GM19351 (cell line): ENCODE data around the gene GPX2.

Experiments
- ATAC-seq: cut with Tn5 transposase; IDR thresholded peaks from one replicate; pipeline ENCODE4 v1.9.1; 2021; ENCODE audit warnings: mild to moderate bottlenecking, moderate library complexity; ENCODE audit not compliant: unreplicated experiment

GPX2 gene

DNA sequence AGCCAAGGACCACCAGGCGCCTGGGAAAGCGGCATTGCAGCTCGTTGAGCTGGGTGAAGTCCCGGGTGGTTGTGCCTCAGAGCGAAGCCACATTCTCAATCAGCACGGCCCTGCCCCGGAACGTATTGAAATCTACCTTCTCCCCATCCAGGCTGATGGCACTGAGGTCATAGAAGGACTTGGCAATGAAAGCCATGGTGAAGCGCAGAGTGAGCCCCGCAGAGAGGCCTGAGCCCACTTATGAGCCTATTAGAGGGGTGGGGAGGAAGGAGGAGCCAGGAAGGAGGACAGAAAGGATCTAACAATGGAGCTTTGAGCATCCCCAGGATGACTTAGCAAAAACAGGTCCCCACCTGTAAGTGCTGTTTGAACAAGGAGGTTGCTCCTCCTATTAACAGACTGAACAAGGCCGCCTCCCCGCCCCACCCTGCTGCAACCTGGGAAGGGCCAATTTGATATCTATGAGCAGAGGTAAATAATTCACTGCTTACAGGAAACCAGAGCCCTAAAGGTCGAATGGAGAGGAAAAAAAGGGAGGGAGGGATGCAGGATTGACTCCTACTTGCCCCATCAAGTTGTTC is at the start of gene GPX2:
GPX2 (minus strand) TSS at position 215 of the 581 bp plus-strand sequence; CDS start at position 196, 19 bp downstream.
- ATAC-seq = no peak

DNA sequence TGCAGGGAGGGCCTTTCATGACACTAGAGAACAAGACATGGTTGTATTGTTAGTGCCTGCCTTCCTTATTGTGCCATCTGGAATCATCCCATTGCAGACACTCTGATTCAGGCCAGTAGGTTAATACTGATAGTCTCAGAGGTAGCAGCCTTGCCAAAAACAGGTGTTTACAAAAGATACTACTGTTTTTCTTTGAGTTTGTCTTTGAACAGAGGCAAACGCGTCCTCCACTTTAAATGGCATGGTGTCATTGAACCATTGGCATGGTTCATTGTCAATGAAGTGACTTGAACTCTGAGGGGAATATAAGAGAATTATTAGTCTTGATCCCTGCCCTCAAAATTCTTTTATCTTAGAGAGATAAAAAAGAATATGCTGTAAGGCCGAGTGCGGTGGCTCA is 48.4 kb upstream of the GPX2 start:
- ATAC-seq = no peak

- ATAC-seq = no peak
Measured at GRCh38 chr14:64990296-64990695, 47.8 kb upstream of the GPX2 start.

DNA sequence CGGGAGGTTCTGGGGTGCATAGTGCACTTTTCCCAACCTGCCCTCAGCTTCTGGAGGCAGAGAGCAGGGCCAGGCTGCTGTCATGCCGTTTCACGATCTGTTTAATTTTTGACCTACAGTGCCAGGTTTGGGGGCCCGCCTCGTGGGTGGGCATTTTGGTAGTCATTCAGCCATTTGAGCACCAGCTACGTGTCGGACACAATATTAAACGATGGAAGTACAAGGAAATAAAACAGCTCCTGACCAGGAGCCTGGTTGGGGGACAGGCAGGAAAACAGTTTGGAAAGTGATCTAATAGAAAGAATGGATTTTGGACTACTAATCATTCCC is 44.9 kb upstream of the GPX2 start:
- ATAC-seq = no peak

DNA sequence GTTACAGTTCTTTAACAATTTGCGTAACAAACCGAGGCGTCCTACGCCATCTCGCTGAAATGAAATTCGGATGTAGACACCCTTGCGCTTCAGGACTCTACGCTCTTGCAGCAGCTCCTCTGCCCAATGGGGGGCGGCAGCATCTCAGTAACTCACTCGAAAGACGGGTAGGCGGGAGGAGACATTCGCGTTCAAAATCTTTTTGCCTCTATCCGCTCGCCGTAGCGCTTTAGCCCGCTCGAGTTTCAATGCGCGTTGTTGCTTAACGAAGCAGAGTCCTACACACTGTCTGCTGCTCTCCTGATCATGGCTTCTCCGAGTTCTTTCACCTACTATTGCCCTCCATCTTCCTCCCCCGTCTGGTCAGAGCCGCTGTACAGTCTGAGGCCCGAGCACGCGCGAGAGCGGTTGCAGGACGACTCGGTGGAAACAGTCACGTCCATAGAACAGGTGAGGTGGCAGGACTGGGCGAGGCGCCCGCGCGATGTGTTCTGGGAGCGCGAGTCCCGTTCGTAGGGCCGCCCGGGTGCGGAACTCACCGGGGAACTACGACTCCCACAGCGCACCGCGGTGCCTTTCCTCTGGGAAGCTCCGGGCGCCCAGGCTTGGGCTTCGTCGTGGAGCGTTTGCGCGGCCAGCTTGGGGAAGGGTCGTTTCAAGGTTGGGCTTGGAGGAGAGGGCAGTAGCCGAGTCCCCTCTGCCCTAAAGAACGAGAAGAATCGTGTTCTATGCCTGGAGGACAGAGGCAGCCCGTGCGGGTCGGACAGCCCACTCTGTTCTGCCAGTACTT is 44.3 kb upstream of the GPX2 start, which contains the start of gene FNTB:
FNTB (plus strand) TSS at position 248 of the 790 bp plus-strand sequence; CDS start at position 307, 59 bp downstream.
- ATAC-seq = peak; percentile 91

- no peak for ATAC-seq
Measured at GRCh38 chr14:64983439-64984310, 41.1 kb upstream of the GPX2 start.

GRCh38 chr14:64979336-64980074 is 37.0 kb upstream of the GPX2 start:
- no peak for ATAC-seq

DNA sequence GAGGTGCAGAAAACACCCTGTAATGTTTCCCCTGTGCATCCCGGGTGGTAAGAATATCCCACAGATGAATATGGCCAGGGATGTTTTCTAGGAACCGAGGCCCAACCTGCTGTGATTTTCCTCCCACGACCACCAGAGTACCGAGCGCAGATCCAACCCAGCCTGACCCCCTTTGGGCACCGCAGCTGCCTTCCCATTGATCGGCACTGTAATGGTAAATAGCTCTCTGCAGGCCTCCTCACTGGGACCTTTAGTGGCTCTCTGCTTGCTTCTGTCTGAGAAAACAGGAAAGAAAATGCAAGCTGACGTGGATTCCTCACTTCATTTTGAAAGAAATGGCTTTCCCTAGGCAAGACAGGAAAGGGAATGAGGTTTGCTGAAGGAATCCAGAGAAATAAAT is 32.0 kb upstream of the GPX2 start:
- no peak for ATAC-seq

DNA sequence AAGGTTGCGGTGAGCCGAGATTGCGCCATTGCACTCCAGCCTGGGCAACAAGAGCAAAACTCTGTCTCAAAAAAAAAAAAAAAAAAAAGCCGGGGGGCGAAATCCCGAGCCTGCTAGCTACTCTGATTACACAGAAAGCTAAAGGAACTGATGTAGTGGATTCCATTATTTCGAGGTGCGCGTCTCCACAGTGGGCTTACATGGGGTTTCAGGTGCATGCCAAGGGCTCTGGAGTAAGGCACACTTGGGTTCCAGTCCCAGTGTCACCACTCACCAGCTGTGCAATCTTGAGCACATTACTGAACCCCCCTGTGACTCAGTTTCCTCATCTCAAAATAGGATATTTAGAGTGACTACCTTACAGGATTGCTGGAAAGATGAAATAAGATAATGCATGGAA is 31.3 kb upstream of the GPX2 start:
- no peak for ATAC-seq

GRCh38 chr14:64973026-64973442 is 30.5 kb upstream of the GPX2 start:
- no peak for ATAC-seq

DNA sequence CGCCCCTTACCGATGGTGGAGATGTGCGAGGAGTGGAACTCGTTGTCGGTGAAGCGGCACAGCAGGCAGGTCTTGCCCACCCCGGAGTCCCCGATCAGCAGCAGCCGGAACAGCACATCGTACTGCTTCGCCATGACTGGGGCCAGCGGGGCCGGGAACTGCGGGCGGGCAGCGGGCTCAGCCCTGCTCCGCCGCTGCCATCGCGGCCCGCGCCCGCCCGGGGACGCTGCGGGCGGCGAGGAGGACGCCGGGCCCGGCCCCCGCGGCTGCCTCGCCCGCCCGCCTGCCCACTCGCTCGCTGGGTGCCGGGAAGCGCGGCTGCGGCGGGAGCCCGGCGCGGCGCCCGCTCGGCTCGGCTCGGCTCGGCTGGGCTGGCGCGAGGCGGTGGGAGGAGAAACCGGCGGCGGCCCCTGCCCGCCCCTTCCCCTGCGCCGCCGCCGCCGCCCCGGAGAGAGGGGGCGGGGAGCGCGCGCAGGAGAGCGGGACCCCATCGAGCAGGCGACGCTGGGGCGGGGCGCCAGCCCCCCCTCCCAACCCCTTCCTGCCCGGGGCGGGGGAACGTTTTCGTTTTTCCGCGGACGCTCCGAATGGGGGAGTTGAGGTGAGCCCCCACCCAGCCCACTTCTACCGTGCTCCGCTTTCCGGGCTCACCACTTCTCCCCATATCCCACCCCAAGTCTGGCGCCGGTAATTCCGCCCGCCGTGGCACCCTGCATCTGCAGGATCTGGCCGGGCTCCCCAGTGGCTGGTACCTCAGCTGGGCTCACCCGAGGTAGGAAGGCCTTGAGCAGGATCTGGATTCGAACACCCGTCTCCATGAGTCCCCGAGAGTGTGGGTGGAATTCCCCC is 29.6 kb upstream of the GPX2 start, which contains the start of gene RAB15:
RAB15 (minus strand) TSS at position 394 of the 849 bp plus-strand sequence; CDS start at position 134, 260 bp downstream.
- ATAC-seq = peak; percentile 57

GRCh38 chr14:64971491-64971942 is 29.0 kb upstream of the GPX2 start:
- no peak for ATAC-seq

- ATAC-seq = no peak
Measured at GRCh38 chr14:64970776-64971477, 28.4 kb upstream of the GPX2 start.

DNA sequence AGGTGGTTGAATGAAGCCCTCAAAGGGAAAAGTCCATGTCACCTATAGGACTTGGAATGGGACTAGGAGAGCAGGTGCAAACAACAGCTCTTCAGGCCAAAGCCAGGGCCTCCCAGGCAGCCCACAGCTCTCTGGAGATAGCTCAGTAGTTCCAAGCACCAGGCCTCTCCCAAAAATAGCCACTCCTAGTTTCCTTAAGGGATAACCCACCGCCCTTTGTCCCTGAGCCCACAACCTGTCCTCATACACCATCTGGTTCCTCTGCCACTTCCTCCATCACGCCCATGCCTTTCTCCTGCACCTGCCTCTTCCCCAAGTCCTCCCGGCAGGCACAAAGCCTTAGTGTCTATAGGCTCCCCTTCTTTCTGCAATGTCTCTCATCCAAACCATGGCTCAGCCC is 27.5 kb upstream of the GPX2 start:
- no peak for ATAC-seq

DNA sequence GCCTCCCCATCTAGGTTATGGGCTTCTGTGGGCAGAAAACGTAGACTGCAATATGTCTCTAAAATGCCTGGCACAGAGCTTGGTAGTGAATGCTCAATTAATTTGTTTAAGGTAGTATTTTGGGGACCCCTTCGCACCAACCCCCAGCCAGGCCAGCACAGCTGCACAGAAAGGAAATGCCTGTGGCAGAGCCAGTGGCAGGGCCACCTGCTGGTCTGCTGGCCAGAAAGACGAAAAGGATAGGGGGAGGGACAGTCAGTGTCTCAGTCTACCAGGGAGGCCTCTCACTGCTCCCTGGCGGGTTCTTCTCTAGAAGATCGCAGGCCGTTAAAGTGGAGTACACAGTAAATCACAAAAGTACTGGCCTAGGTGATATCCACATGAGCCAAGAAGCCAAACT is 26.1 kb upstream of the GPX2 start:
- ATAC-seq = no peak

- no peak for ATAC-seq
Measured at GRCh38 chr14:64968167-64968566, 25.6 kb upstream of the GPX2 start.

GRCh38 chr14:64966976-64967375 is 24.4 kb upstream of the GPX2 start:
- ATAC-seq = no peak

DNA sequence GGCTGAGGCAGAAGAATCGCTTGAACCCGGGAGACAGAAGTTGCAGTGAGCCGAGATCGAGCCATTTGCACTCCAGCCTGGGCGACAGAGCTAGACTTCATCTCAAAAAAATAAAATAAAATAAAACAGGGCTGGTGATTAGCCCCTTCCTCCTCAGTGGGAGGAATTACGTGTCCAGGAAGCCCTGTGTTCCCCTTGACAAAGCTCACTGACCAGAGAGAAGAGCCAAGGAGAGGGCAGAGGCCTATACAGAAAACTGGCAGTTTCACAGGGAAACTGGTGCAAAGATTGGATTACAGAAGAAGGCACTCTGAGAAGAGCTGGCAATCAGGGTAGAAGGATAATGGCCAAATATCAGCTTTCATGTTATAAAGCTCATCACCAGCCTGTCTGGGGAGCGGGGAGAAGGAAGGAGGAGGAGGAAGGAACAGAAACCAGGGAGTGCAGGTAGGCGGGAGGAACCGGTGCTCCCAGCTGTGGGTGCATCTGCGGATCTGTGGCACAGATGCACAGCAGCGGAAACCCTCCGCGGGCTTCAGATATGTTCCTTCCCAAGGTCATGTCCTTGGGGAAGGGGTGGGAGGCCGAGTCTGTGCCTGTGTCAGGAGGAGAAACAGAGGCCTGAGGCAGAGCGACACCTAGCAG is 22.9 kb upstream of the GPX2 start:
- no peak for ATAC-seq

DNA sequence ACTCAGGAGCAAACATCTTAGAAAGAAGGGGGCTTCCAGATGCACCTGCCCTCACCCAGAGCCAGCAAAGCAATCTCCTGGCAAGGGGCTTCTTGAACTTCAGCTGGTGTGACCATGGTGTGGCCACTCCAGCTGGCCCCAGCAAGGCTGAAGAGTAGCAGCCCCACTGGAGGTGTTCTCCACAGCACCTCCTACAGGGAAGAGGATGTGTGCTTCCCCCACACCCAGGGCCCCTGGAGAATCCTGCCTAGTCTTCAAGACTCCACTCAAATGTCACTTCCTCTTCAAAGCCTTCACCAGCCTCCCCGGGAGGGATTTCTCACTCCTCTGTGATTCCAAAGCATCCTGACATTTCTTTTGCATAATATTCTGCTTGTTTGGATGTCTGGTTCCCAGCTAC is 21.1 kb upstream of the GPX2 start:
- no peak for ATAC-seq
